WTC11 (cell line): ENCODE measurements around the gene ERICH4. TPM values are rescaled to one million over a fixed set of nuclear protein-coding genes. Genes with fewer than 3 reads are reported as not detected.

Experiments used
- ATAC-seq: fragments of 200-7000 bp; cut with Tn5 transposase; 2 replicates; pipeline ENCODE4 v1.10.0; 2021; ENCODE audit warnings: mild to moderate bottlenecking, moderate library complexity
- CTCF ChIA-PET: fragments of 300-600 bp; sonication (Branson Sonifier 250); formaldehyde crosslinking; loops from one replicate; lab custom pipeline; 2021; ENCODE audit warnings: antibody characterized with exemption; lab: Charles Lee
- POLR2A ChIA-PET: fragments of 350-600 bp; sonication (Branson Sonifier 250); formaldehyde crosslinking; loops from one replicate; lab custom pipeline; 2021; ENCODE audit warnings: antibody characterized with exemption; lab: Charles Lee
- DNase-seq: peaks from one replicate; pipeline ENCODE4 v3.0.0; 2021; ENCODE audit warnings: low spot score
- H3K27ac Mint-ChIP-seq: 2 replicates; pipeline ENCODE4 v1.8.0; 2021; ENCODE audit warnings: mixed read lengths
- H3K27me3 Mint-ChIP-seq: 2 replicates; pipeline ENCODE4 v1.8.0; 2021; ENCODE audit warnings: low read depth, mild to moderate bottlenecking, moderate library complexity, mixed read lengths
- H3K36me3 Mint-ChIP-seq: 2 replicates; pipeline ENCODE4 v1.8.0; 2021; ENCODE audit warnings: mixed read lengths
- H3K4me1 Mint-ChIP-seq: 2 replicates; pipeline ENCODE4 v1.8.0; 2022; ENCODE audit warnings: mixed read lengths
- H3K4me3 Mint-ChIP-seq: 2 replicates; pipeline ENCODE4 v1.8.0; 2021; ENCODE audit warnings: mild to moderate bottlenecking, moderate library complexity, mixed read lengths
- H3K9me3 Mint-ChIP-seq: 2 replicates; pipeline ENCODE4 v1.8.0; 2021; ENCODE audit warnings: mixed read lengths
- ESRRA ChIP-seq: sonication (generic); formaldehyde crosslinking; IDR thresholded peaks from 2 replicates; pipeline ENCODE4 v1.8.1; 2022; ENCODE audit warnings: mild to moderate bottlenecking, missing genetic modification reagents, borderline replicate concordance
- FOXP1 ChIP-seq: sonication (generic); formaldehyde crosslinking; IDR thresholded peaks from 2 replicates; pipeline ENCODE4 v1.8.0; 2022; ENCODE audit warnings: missing genetic modification reagents, mild to moderate bottlenecking, moderate library complexity, borderline replicate concordance
- GABPB1 ChIP-seq: sonication (generic); formaldehyde crosslinking; IDR thresholded peaks from 2 replicates; pipeline ENCODE4 v1.8.1; 2023; ENCODE audit warnings: mild to moderate bottlenecking, missing genetic modification reagents
- GTF2I ChIP-seq: fragments of 250-450 bp; sonication (Bioruptor Pico); conservative IDR thresholded peaks from 2 replicates; pipeline ENCODE4 v1.4.0; 2021; ENCODE audit warnings: mild to moderate bottlenecking
- JAZF1 ChIP-seq: fragments of 250-450 bp; sonication (Bioruptor Pico); IDR thresholded peaks from 2 replicates; pipeline ENCODE4 v1.9.0; 2021; ENCODE audit warnings: moderate library complexity, mild to moderate bottlenecking, inconsistent platforms
- JUN ChIP-seq: sonication (generic); formaldehyde crosslinking; IDR thresholded peaks from 2 replicates; pipeline ENCODE4 v1.8.0; 2023; ENCODE audit warnings: mild to moderate bottlenecking, missing genetic modification reagents
- KAT7 ChIP-seq: sonication (generic); formaldehyde crosslinking; IDR thresholded peaks from 2 replicates; pipeline ENCODE4 v1.8.1; 2023; ENCODE audit warnings: missing genetic modification reagents, mild to moderate bottlenecking, borderline replicate concordance
- NFYB ChIP-seq: sonication (generic); formaldehyde crosslinking; conservative IDR thresholded peaks from 2 replicates; pipeline ENCODE4 v1.8.0; 2022; ENCODE audit warnings: low read depth, missing genetic modification reagents
- NR3C1 ChIP-seq: sonication (generic); formaldehyde crosslinking; conservative IDR thresholded peaks from 2 replicates; pipeline ENCODE4 v1.8.1; 2023; ENCODE audit warnings: low read depth, mild to moderate bottlenecking, missing genetic modification reagents
- RORB ChIP-seq: fragments of 250-450 bp; sonication (Bioruptor Pico); IDR thresholded peaks from 2 replicates; pipeline ENCODE4 v1.9.0; 2021; ENCODE audit warnings: mild to moderate bottlenecking
- TEAD1 ChIP-seq: sonication (generic); formaldehyde crosslinking; IDR thresholded peaks from 2 replicates; pipeline ENCODE4 v1.8.0; 2022; ENCODE audit warnings: mild to moderate bottlenecking, missing genetic modification reagents
- ZNF232 ChIP-seq: sonication (generic); formaldehyde crosslinking; IDR thresholded peaks from 2 replicates; pipeline ENCODE4 v1.8.0; 2022; ENCODE audit warnings: mild to moderate bottlenecking, missing genetic modification reagents
- ZNF263 ChIP-seq: sonication (generic); formaldehyde crosslinking; IDR thresholded peaks from 2 replicates; pipeline ENCODE4 v1.8.1; 2022; ENCODE audit warnings: low read depth, mild to moderate bottlenecking, moderate library complexity, missing genetic modification reagents
- ZNF416 ChIP-seq: fragments of 250-450 bp; sonication (Bioruptor Pico); IDR thresholded peaks from 2 replicates; pipeline ENCODE4 v1.9.0; 2021; ENCODE audit warnings: mild to moderate bottlenecking, inconsistent platforms
- ZNF423 ChIP-seq: fragments of 250-450 bp; sonication (Bioruptor Pico); IDR thresholded peaks from 2 replicates; pipeline ENCODE4 v2.1.2; 2022; ENCODE audit warnings: mild to moderate bottlenecking, moderate library complexity
- ZNF671 ChIP-seq: fragments of 250-450 bp; sonication (Bioruptor Pico); IDR thresholded peaks from 2 replicates; pipeline ENCODE4 v1.8.0; 2021; ENCODE audit warnings: mild to moderate bottlenecking
- total RNA-seq: library from RNA; stranded (reverse); gene quantifications from 3 replicates; pipeline ENCODE4 v1.2.3, GENCODE V29; 2021
- TF ChIP-seq, protein P1 (sequence below): fragments of 200-600 bp; IDR thresholded peaks from 2 replicates; pipeline ENCODE4 v1.8.0; 2022; ENCODE audit warnings: antibody characterized with exemption
- TF ChIP-seq, protein P2 (sequence below): sonication (generic); formaldehyde crosslinking; IDR thresholded peaks from 2 replicates; pipeline ENCODE4 v1.8.0; 2023; ENCODE audit warnings: missing genetic modification reagents
- TF ChIP-seq, protein P3 (sequence below): sonication (generic); formaldehyde crosslinking; IDR thresholded peaks from 2 replicates; pipeline ENCODE4 v1.8.1; 2022; ENCODE audit warnings: missing genetic modification reagents, borderline replicate concordance
- TF ChIP-seq, protein P4 (sequence below): sonication (generic); formaldehyde crosslinking; IDR thresholded peaks from 2 replicates; pipeline ENCODE4 v1.8.0; 2023; ENCODE audit warnings: missing genetic modification reagents, mild to moderate bottlenecking, borderline replicate concordance
- TF ChIP-seq, protein P5 (sequence below): sonication (generic); formaldehyde crosslinking; IDR thresholded peaks from 2 replicates; pipeline ENCODE4 v1.8.1; 2023; ENCODE audit warnings: mild to moderate bottlenecking, missing genetic modification reagents, moderate library complexity

ERICH4 gene
- total RNA-seq, 1 experiment from 2014 or later, result 0.24 TPM

DNA sequence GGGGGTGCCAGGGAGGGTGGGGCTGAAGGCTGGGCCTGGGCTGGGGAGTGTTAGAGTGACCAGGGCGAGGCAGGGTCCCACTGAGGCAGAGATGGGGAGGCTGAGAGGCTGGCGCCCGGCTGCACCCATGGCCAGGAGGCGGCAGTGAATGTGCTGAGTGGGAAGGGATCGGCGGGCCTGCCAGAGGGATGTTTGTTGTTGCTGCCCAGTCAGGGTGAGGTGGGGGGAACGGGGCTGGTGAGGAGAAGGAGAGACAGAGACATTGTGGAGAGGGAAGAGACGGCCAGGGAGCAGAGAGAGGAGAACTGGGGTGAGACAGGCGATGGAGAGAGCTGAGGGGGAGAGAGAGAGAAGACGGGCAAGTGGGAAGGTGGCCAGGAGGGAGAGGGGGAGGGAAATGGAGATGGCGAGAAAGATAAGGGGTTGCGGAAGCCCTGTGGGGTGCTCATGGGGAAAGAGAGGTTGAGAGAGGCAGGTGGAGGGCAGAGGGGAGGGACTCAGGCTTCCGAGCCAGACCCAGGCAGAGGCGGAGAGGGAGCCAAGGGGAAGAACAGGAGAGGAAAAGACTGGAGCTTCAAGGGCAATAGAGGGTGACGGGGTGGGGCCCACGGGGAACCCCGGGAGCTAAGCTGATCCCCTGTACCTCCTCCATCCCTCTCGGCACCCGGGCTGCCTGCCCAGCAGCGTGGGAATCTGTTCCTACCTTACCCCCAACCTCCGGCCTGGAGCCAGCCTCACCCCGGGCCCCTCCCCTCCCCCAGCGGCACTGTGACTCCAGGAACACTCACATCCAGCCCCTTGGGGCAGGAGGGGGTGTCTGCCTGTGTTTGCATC lies 15.1 kb upstream of the ERICH4 start (continued):
- TF ChIP-seq, protein P1, sequence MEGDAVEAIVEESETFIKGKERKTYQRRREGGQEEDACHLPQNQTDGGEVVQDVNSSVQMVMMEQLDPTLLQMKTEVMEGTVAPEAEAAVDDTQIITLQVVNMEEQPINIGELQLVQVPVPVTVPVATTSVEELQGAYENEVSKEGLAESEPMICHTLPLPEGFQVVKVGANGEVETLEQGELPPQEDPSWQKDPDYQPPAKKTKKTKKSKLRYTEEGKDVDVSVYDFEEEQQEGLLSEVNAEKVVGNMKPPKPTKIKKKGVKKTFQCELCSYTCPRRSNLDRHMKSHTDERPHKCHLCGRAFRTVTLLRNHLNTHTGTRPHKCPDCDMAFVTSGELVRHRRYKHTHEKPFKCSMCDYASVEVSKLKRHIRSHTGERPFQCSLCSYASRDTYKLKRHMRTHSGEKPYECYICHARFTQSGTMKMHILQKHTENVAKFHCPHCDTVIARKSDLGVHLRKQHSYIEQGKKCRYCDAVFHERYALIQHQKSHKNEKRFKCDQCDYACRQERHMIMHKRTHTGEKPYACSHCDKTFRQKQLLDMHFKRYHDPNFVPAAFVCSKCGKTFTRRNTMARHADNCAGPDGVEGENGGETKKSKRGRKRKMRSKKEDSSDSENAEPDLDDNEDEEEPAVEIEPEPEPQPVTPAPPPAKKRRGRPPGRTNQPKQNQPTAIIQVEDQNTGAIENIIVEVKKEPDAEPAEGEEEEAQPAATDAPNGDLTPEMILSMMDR, result no peak
- TF ChIP-seq RORB (CRISPR knock-in tag), result no peak

DNA sequence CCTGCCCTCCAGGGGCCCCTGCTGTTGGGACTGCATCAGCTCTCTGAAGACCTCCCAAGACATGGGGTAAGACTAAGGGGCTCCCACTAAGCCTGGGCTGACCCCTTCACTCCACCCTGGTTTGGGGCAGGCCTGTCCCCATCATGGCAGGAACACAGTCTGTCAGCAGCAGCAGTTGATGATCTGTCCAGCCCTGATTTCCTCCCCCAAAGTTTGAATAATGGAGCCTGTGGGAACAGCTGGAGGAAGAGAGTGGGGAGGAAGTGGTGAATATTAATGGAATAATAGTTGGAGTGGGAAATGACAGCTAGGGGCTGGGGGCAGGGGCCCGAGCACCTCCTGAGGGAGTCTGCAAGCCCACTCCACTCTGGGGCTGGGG lies 14.5 kb upstream of the ERICH4 start:
- Mint-ChIP-seq H3K4me3 (peak overlapping the region; percentile 84), H3K4me1 (peaks cover 21% of the 10 kb centered on the region), H3K36me3 (peaks cover 15% of the 10 kb centered on the region), H3K27me3 (no peaks in the 10 kb centered on the region; the same call in 1 of the 2 replicates), H3K27ac (0 out of 2 replicates have a peak overlapping the region, but pooled peaks have one; percentile 15), H3K9me3 (no peaks in the 10 kb centered on the region)
- ChIA-PET CTCF (interaction anchor here (0.8 to 3.9 kb wide), 12 partner anchors 11 to 169 kb away, joined by 3 to 40 read pairs (median 6); partner anchors contain the start of gene DMAC2), POLR2A (interaction anchor here (4.2 kb wide), 1 partner anchor 11 kb away, joined by 31 read pairs; the partner anchor contains the start of gene DMAC2)
- DNase-seq (no peak), ATAC-seq (no peak)
- TF ChIP-seq, protein P2, sequence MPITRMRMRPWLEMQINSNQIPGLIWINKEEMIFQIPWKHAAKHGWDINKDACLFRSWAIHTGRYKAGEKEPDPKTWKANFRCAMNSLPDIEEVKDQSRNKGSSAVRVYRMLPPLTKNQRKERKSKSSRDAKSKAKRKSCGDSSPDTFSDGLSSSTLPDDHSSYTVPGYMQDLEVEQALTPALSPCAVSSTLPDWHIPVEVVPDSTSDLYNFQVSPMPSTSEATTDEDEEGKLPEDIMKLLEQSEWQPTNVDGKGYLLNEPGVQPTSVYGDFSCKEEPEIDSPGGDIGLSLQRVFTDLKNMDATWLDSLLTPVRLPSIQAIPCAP (CRISPR knock-in tag), result no peak
- TF ChIP-seq JUN (CRISPR knock-in tag), result no peak
- no peak for TF ChIP-seq GABPB1
- TF ChIP-seq, protein P3, sequence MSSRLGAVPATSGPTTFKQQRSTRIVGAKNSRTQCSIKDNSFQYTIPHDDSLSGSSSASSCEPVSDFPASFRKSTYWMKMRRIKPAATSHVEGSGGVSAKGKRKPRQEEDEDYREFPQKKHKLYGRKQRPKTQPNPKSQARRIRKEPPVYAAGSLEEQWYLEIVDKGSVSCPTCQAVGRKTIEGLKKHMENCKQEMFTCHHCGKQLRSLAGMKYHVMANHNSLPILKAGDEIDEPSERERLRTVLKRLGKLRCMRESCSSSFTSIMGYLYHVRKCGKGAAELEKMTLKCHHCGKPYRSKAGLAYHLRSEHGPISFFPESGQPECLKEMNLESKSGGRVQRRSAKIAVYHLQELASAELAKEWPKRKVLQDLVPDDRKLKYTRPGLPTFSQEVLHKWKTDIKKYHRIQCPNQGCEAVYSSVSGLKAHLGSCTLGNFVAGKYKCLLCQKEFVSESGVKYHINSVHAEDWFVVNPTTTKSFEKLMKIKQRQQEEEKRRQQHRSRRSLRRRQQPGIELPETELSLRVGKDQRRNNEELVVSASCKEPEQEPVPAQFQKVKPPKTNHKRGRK (CRISPR knock-in tag), result no peak

DNA sequence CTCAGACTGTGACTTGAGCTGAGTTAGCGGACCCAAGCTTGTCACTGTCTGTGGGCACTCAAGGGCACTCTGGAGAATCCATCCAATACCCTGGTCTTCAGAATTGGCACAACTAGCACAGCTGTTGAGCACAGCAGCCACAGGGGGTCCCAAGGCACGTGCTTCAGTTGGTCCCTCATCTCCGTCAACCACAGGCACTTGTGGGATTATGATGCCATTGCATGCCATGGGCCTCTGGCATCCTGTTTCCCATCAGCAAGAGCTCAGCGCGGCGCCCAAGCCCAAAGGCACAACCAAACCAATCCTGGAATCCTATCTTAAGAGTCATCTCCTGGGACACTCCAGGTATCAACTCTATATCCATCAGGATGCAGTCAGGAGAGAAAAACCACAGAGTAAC lies 12.0 kb upstream of the ERICH4 start:
- Mint-ChIP-seq H3K4me1 (peaks cover 21% of the 10 kb centered on the region), H3K9me3 (no peaks in the 10 kb centered on the region), H3K27me3 (no peaks in the 10 kb centered on the region; the same call in 1 of the 2 replicates), H3K4me3 (no peak overlapping the region), H3K36me3 (peaks cover 15% of the 10 kb centered on the region), H3K27ac (no peak overlapping the region)
- ATAC-seq (no peak), DNase-seq (no peak)
- CTCF ChIA-PET, result interaction anchor here (1.0 to 2.2 kb wide), 9 partner anchors 9 to 132 kb away, joined by 3 to 19 read pairs (median 8); partner anchors contain the start of genes B9D2, DMAC2 and TMEM91
- POLR2A ChIA-PET, result interaction anchor here (1.7 kb wide), 1 partner anchor 9 kb away, joined by 11 read pairs; the partner anchor contains the start of gene DMAC2
- TF ChIP-seq, protein P4, sequence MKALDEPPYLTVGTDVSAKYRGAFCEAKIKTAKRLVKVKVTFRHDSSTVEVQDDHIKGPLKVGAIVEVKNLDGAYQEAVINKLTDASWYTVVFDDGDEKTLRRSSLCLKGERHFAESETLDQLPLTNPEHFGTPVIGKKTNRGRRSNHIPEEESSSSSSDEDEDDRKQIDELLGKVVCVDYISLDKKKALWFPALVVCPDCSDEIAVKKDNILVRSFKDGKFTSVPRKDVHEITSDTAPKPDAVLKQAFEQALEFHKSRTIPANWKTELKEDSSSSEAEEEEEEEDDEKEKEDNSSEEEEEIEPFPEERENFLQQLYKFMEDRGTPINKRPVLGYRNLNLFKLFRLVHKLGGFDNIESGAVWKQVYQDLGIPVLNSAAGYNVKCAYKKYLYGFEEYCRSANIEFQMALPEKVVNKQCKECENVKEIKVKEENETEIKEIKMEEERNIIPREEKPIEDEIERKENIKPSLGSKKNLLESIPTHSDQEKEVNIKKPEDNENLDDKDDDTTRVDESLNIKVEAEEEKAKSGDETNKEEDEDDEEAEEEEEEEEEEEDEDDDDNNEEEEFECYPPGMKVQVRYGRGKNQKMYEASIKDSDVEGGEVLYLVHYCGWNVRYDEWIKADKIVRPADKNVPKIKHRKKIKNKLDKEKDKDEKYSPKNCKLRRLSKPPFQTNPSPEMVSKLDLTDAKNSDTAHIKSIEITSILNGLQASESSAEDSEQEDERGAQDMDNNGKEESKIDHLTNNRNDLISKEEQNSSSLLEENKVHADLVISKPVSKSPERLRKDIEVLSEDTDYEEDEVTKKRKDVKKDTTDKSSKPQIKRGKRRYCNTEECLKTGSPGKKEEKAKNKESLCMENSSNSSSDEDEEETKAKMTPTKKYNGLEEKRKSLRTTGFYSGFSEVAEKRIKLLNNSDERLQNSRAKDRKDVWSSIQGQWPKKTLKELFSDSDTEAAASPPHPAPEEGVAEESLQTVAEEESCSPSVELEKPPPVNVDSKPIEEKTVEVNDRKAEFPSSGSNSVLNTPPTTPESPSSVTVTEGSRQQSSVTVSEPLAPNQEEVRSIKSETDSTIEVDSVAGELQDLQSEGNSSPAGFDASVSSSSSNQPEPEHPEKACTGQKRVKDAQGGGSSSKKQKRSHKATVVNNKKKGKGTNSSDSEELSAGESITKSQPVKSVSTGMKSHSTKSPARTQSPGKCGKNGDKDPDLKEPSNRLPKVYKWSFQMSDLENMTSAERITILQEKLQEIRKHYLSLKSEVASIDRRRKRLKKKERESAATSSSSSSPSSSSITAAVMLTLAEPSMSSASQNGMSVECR (CRISPR knock-in tag), result no peak
- TF ChIP-seq, protein P1, result no peak
- TF ChIP-seq ZNF671 (CRISPR knock-in tag) (no peak), NFYB (no peak), KAT7 (no peak), ZNF263 (no peak), NR3C1 (CRISPR knock-in tag) (no peak), FOXP1 (no peak), ZNF232 (no peak), ZNF423 (CRISPR knock-in tag) (no peak), GTF2I (CRISPR knock-in tag) (no peak), ZNF416 (CRISPR knock-in tag) (no peak), ESRRA (CRISPR knock-in tag) (no peak), TEAD1 (CRISPR knock-in tag) (no peak), JAZF1 (no peak)
- TF ChIP-seq, protein P5, sequence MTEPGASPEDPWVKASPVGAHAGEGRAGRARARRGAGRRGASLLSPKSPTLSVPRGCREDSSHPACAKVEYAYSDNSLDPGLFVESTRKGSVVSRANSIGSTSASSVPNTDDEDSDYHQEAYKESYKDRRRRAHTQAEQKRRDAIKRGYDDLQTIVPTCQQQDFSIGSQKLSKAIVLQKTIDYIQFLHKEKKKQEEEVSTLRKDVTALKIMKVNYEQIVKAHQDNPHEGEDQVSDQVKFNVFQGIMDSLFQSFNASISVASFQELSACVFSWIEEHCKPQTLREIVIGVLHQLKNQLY (CRISPR knock-in tag), result no peak
